Measurements from ENCODE around the gene RAB11FIP3. TPM values are rescaled to one million over a fixed set of nuclear protein-coding genes. Genes with fewer than 3 reads are reported as not detected.

The RAB11FIP3 gene
- total RNA-seq, 1 experiment from 2014 or later, result 37.1 TPM

DNA sequence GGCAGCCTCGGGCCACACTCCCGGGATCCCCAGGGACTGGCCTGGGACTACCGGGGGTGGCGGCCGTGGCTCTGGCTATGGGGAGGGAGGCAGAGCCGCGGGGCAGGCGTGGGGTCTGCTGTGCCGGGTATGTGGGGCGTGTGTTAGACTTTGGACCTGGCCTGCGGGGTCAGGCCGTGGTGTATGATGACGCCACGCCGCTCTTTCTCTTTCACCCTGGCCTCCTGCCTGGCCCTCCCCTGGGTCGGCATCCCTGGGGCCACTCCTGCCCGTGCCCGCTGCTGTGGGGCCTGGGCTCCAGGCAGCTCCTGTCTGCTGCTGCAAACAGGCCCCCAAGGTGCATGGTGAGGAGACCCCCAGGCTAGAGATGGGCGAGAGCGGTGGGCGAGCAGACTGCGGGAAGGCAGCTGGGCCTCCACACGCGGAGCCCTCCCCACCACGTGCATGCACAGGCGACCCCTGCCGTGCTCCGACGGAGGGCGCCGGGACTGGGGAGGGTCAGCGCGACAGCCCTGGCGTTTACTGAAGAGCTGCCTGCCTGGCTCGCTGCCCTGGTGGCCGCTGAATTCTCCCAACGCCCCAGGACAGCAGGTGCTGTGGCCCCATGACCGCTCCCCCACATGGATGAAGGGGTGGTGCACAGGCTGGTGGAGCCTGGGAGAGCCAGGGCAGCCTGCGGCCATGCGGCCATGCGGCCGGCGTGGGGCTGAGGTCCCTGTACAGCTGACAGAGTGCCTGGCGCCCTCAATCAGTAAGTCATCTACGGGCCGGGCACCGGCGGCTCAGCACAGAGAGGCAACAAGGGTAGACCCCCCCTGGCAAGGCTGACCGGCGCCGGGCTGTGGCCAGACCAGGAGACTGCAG lies 118.1 kb downstream of the RAB11FIP3 start:
- whole genome bisulfite sequencing (ENCODE audit: extremely low coverage, insufficient read length, low lambda C conversion rate), result no CpG with 5 or more reads among the region's 51 CpGs
- Histone ChIP-seq H2BK12ac (ENCODE audit: insufficient read length, low read depth, low read length) (no peak overlapping the region), H2BK15ac (ENCODE audit: low read depth, low read length) (no peak overlapping the region)

More for the DNA sequence above, 118.1 kb downstream of the RAB11FIP3 start:
- no peak overlapping the region for H3K27ac ChIP-seq (ENCODE audit: insufficient read length, low read depth, low read length)
- no peak overlapping the region for H2BK5ac ChIP-seq (ENCODE audit: insufficient read length, low read length)
- no peak overlapping the region for H2AFZ ChIP-seq (ENCODE audit: low read length)
- H3K18ac ChIP-seq (ENCODE audit: insufficient read length, low read depth, low read length), result no peak overlapping the region
- H4K91ac ChIP-seq (ENCODE audit: insufficient read length, low read depth, low read length), result no peak overlapping the region
- H4K20me1 ChIP-seq (ENCODE audit: control insufficient read depth, insufficient read depth, insufficient read length), result no peaks in the 10 kb centered on the region
- no peak overlapping the region for H2AK5ac ChIP-seq (ENCODE audit: insufficient read length, low read length)
- Mint-ChIP-seq H3K4me3 (no peak overlapping the region), H3K9me3 (no peaks in the 10 kb centered on the region), H3K36me3 (ENCODE audit: insufficient read depth in 1 of 3, low read depth in 3 of 3) (peaks cover 0 to 8% (median 3%) of the 10 kb centered on the region in 3 experiments; a peak in 4 of 7 replicates), H3K27me3 (ENCODE audit: low read depth) (no peaks in the 10 kb centered on the region), H3K4me1 (no peaks in the 10 kb centered on the region), H3K27ac (peak overlapping the region in 1 of 3 experiments; percentile 27; a peak in 1 of 7 replicates)
- no peak overlapping the region; the same call in 1 of the 2 replicates for H3K14ac ChIP-seq (ENCODE audit: insufficient read depth, low read length)
- H3T11ph ChIP-seq (ENCODE audit: low read length), result no peak overlapping the region
- TF ChIP-seq, protein P1, sequence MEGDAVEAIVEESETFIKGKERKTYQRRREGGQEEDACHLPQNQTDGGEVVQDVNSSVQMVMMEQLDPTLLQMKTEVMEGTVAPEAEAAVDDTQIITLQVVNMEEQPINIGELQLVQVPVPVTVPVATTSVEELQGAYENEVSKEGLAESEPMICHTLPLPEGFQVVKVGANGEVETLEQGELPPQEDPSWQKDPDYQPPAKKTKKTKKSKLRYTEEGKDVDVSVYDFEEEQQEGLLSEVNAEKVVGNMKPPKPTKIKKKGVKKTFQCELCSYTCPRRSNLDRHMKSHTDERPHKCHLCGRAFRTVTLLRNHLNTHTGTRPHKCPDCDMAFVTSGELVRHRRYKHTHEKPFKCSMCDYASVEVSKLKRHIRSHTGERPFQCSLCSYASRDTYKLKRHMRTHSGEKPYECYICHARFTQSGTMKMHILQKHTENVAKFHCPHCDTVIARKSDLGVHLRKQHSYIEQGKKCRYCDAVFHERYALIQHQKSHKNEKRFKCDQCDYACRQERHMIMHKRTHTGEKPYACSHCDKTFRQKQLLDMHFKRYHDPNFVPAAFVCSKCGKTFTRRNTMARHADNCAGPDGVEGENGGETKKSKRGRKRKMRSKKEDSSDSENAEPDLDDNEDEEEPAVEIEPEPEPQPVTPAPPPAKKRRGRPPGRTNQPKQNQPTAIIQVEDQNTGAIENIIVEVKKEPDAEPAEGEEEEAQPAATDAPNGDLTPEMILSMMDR (conservative IDR thresholded peaks at IDR 0.05), result no peak
- no peaks in the 10 kb centered on the region for H3K9me3 ChIP-seq (ENCODE audit: control insufficient read depth, low read depth, low read length)
- H2BK20ac ChIP-seq (ENCODE audit: low read depth, low read length, poor library complexity, severe bottlenecking), result no peak overlapping the region
- H3K4me1 ChIP-seq (ENCODE audit: insufficient read depth, low read length), result no peaks in the 10 kb centered on the region
- no peaks in the 10 kb centered on the region for H3K23me2 ChIP-seq (ENCODE audit: insufficient read length, low read depth, low read length, poor library complexity, severe bottlenecking)
- H3K9ac ChIP-seq (ENCODE audit: extremely low read depth, insufficient read length, low read length), result no peak overlapping the region
- peaks cover 4% of the 10 kb centered on the region for H3K79me1 ChIP-seq (ENCODE audit: insufficient read depth, low read depth, low read length, poor library complexity, severe bottlenecking)
- no peak overlapping the region for H4K8ac ChIP-seq (replicated peaks; ENCODE audit: insufficient read length, low read depth, low read length)
- no peak for DNase-seq
- no peak overlapping the region for H3K4ac ChIP-seq (ENCODE audit: low read depth, low read length)
- no peaks in the 10 kb centered on the region for H3K27me3 ChIP-seq (ENCODE audit: insufficient read depth, low read length)
- no peak overlapping the region for H2BK120ac ChIP-seq (ENCODE audit: low read depth, low read length, poor library complexity, severe bottlenecking)
- H4K5ac ChIP-seq (ENCODE audit: insufficient read length, low read depth, low read length), result no peak overlapping the region
- no peak overlapping the region for H3K56ac ChIP-seq (ENCODE audit: insufficient read length, low read depth, low read length)
- H3K23ac ChIP-seq (ENCODE audit: insufficient read length, low read depth, low read length), result no peak overlapping the region
- H3K79me2 ChIP-seq (ENCODE audit: insufficient read depth, low read length), result no peaks in the 10 kb centered on the region; the same call in 1 of the 2 replicates
- no peak overlapping the region for H3K4me2 ChIP-seq (ENCODE audit: insufficient read depth, insufficient read length, low read length)
